Adipocyte (in vitro differentiated cells): ENCODE measurements around the gene COX5A.
"Not testable (repeated sequence)": the region's sequence is repeated elsewhere in the genome, so short reads cannot be mapped to it uniquely, and the experiment has no call there.

ENCODE experiments used
- DNase-seq: peaks from one replicate; pipeline ENCODE4 v3.0.0-alpha.2; 2015; ENCODE audit warnings: low read depth
- H3K27me3 ChIP-seq: replicated peaks from 2 replicates; pipeline ENCODE4 v1.7.0; 2013; ENCODE audit warnings: mild to moderate bottlenecking, low read length, moderate library complexity; ENCODE audit not compliant: control insufficient read depth, insufficient read depth
- H3K36me3 ChIP-seq: 2 replicates; pipeline ENCODE4 v1.7.0; 2013; ENCODE audit warnings: low read length, mild to moderate bottlenecking, moderate library complexity; ENCODE audit not compliant: control insufficient read depth, insufficient read depth, severe bottlenecking
- H3K4me1 ChIP-seq: 2 replicates; pipeline ENCODE4 v1.7.0; 2013; ENCODE audit warnings: mild to moderate bottlenecking, low read length, moderate library complexity; ENCODE audit not compliant: control insufficient read depth, insufficient read depth
- H3K4me3 ChIP-seq: 2 replicates; pipeline ENCODE4 v1.7.0; 2013; ENCODE audit warnings: mild to moderate bottlenecking, low read length, moderate library complexity
- H3K9ac ChIP-seq: 2 replicates; pipeline ENCODE4 v1.7.0; 2013; ENCODE audit warnings: mild to moderate bottlenecking, low read length, moderate library complexity
- H3K9me3 ChIP-seq: 2 replicates; pipeline ENCODE4 v1.7.0; 2013; ENCODE audit warnings: mild to moderate bottlenecking, low read length, moderate library complexity; ENCODE audit not compliant: control insufficient read depth

The COX5A gene

DNA sequence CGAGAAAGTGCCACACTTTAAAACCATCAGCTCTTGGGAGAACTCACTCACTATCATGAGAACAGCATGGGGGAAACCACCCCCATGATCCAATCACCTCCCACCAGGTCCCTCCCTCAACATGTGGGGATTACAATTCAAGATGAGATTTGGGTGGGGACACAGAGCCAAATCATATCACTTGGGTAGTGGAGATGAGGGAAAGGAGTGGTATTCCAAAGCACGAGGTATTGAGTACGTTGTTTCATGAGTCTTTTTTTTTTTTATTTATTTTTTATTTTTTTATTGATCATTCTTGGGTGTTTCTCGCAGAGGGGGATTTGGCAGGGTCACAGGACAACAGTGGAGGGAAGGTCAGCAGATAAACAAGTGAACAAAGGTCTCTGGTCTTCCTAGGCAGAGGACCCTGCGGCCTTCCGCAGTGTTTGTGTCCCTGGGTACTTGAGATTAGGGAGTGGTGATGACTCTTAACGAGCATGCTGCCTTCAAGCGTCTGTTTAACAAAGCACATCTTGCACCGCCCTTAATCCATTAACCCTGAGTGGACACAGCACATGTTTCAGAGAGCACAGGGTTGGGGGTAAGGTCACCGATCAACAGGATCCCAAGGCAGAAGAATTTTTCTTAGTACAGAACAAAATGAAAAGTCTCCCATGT, 50.2 kb downstream of the COX5A start:
- not testable (repeated sequence) for H3K36me3 ChIP-seq, DNase-seq, H3K9ac ChIP-seq, H3K4me3 ChIP-seq, H3K27me3 ChIP-seq, H3K9me3 ChIP-seq
- H3K4me1 ChIP-seq: peaks cover 23% of the 10 kb centered on the region

DNA sequence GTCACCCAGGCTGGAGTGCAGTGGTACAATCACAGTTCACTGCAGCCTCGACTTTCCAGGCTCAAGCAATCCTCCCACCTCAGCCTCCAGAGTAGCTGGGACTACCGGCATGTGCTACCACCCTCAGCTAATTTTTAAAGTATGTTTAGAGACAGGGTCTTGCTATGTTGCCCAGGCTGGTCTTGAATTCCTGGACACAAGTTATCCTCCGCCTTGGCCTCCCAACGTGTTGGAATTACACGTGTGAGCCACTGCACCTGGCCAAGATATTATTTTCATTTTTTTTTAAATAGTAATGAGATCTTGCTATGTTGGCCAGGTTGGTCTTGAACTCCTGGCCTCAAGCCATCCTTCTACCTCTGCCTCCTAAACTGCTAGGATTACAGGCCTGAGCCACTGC, 52.4 kb downstream of the COX5A start:
- no peaks in the 10 kb centered on the region for H3K27me3 ChIP-seq
- H3K9me3 ChIP-seq: no peaks in the 10 kb centered on the region
- H3K9ac ChIP-seq: no peak overlapping the region
- H3K4me3 ChIP-seq: no peak overlapping the region
- no peaks in the 10 kb centered on the region for H3K36me3 ChIP-seq
- DNase-seq: no peak
- H3K4me1 ChIP-seq: peaks cover 16% of the 10 kb centered on the region

DNA sequence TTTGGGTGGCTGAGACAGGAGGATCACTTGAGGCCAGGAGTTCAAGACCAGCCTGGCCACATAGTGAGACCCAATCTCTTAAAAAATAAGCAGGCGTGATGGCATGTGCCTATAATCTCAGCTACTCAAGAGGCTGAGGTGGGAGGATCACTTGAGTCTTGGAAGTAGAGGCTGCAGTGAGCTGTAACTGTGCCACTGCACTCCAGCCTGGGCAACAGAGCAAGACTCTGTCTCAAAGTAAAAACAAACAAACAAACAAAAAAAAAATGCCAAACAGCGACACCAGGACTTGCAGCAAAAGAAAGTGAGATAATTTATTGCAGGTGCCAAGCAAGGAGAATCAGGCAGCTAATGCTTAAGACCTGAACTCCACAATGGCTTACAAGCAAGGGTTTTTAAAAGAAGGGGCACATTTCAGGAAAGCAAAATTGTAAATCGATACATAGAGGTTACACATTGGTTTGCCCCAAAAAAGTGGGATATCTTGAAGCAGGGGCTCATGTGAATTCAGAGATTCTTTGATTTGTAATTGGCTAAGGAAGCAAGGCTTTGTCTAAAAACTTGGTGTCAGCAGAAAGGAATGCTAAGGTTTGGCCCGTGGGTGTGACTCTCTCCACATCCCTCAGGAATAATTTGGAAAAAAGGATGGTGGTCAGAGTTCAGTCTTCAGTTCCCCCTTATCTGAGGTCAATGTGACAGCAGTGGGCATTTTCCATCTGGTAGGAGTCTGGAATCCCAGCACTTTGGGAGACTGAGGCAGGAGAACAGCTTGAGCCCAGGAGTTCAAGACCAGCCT, 53.2 kb downstream of the COX5A start:
- Histone ChIP-seq H3K9ac (no peak overlapping the region), H3K36me3 (no peaks in the 10 kb centered on the region), H3K4me1 (peaks cover 13% of the 10 kb centered on the region), H3K9me3 (no peaks in the 10 kb centered on the region), H3K27me3 (no peaks in the 10 kb centered on the region), H3K4me3 (no peak overlapping the region)
- peak; percentile 22 for DNase-seq

DNA sequence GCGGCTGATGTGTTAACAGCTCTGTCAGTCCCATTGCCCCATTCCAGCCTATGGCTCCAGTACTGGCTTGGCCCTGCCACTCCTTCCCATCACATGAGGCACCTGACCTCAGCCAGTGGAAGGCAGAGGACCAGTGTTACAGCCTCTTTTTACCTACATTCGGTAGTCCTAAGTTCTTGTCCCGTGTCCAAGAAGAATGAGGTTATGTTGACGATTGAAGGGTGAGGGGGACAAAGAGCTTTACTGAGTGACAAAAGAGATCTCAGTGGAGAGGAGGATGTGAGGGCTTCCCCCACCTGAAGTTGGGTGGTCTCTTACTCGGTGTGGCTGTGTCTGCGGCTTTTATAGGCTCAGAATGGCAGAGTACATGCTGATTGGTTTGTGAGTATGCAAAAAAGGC, 55.3 kb downstream of the COX5A start:
- Histone ChIP-seq H3K4me1 (peaks cover 5% of the 10 kb centered on the region), H3K9ac (no peak overlapping the region), H3K27me3 (no peaks in the 10 kb centered on the region), H3K9me3 (no peaks in the 10 kb centered on the region), H3K4me3 (no peak overlapping the region), H3K36me3 (no peaks in the 10 kb centered on the region)
- no peak for DNase-seq

DNA sequence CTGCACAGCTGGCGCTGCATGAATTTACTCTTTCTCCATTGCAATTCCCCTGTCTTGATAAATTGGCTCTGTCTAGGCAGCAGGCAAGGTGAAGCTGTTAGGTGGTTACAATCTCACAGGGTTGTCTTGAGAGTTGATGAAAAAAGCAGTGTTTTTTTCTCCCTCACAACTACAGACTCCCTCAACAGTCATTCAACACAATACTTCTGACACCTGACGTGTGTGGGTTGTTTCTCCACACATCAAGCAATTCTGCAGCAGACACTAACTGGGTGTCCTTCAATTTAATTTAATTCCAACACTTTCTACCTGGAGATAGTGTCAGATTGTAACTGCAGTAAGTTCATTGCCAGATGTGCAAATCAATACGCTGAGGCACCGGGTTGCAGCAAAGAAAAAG, 59.6 kb downstream of the COX5A start:
- H3K4me3 ChIP-seq: no peak overlapping the region
- H3K9ac ChIP-seq: no peak overlapping the region
- H3K36me3 ChIP-seq: no peaks in the 10 kb centered on the region
- no peaks in the 10 kb centered on the region for H3K9me3 ChIP-seq
- DNase-seq: no peak
- no peaks in the 10 kb centered on the region for H3K27me3 ChIP-seq
- H3K4me1 ChIP-seq: peaks cover 4% of the 10 kb centered on the region

DNA sequence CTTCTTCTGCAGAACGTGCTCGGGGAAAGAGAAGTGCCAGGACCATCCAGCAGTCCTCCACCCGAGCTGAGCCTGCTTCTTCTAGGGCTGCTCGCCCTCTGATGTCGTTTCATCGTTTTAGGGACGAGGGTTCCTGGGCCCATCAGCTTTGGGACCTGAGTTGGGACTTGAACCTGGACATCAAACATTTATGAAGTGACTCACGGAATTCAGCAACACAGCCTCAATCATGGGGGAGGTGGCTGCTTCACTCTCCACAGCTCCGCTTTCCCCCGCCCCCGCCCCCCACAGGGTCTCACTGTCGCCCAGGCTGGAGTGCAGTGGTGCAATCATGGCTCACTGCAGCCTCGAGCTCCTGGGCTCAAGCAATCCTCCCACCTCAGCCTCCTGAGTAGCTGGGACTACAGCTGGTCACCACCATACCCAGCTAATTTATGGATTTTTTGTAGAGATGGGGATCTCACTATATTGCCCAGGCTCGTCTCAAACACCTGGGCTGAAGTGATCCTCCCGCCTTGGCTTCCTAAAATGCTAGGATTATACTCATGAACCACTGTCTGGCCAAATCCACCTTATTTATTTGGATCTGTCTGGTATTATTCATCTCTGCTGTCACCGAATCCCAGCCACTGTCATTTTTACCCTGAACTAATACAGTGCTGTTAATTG, 64.0 kb downstream of the COX5A start:
- peaks cover 33% of the 10 kb centered on the region for H3K4me1 ChIP-seq
- H3K27me3 ChIP-seq: no peaks in the 10 kb centered on the region
- H3K9me3 ChIP-seq: no peaks in the 10 kb centered on the region
- DNase-seq: peak; percentile 47
- H3K4me3 ChIP-seq: peak overlapping the region; percentile 97
- peak overlapping the region; percentile 65 for H3K9ac ChIP-seq
- H3K36me3 ChIP-seq: no peaks in the 10 kb centered on the region

- H3K4me1 ChIP-seq: peaks cover 33% of the 10 kb centered on the region
- H3K9me3 ChIP-seq: no peaks in the 10 kb centered on the region
- H3K36me3 ChIP-seq: no peaks in the 10 kb centered on the region
- DNase-seq: peak; percentile 97
- H3K27me3 ChIP-seq: no peaks in the 10 kb centered on the region
- peak within 1 kb of the TSS; percentile 94 for H3K9ac ChIP-seq
- H3K4me3 ChIP-seq: peak within 1 kb of the TSS; percentile 97
These were observed 64.7 kb downstream of the COX5A start, which contains the start of gene SCAMP2 for GRCh38 chr15:74873036-74873755. Gene SCAMP2 (minus strand): TSS chr15:74873365. CDS start chr15:74873255, 110 bp downstream.

DNA sequence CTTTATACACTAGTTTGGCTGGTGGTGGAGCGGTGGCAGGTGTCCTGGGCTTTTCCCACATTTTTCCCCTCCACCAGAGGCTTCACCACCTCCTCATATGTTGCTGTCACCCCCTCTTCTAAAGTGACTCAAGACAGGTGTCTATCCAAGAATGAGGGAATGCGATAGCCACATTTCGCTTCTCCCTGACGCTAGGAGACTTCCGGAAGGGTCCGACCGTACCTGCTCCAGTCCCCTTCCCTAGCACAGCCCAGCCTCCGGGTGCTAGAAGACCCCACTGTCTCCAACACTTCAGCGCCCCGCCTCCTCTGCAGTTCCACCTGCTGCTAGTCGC, 65.2 kb downstream of the COX5A start:
- no peak for DNase-seq
- H3K9me3 ChIP-seq: no peaks in the 10 kb centered on the region
- peak overlapping the region; percentile 94 for H3K9ac ChIP-seq
- H3K27me3 ChIP-seq: no peaks in the 10 kb centered on the region
- H3K4me1 ChIP-seq: peaks cover 33% of the 10 kb centered on the region
- H3K4me3 ChIP-seq: peak overlapping the region; percentile 97
- H3K36me3 ChIP-seq: no peaks in the 10 kb centered on the region

DNA sequence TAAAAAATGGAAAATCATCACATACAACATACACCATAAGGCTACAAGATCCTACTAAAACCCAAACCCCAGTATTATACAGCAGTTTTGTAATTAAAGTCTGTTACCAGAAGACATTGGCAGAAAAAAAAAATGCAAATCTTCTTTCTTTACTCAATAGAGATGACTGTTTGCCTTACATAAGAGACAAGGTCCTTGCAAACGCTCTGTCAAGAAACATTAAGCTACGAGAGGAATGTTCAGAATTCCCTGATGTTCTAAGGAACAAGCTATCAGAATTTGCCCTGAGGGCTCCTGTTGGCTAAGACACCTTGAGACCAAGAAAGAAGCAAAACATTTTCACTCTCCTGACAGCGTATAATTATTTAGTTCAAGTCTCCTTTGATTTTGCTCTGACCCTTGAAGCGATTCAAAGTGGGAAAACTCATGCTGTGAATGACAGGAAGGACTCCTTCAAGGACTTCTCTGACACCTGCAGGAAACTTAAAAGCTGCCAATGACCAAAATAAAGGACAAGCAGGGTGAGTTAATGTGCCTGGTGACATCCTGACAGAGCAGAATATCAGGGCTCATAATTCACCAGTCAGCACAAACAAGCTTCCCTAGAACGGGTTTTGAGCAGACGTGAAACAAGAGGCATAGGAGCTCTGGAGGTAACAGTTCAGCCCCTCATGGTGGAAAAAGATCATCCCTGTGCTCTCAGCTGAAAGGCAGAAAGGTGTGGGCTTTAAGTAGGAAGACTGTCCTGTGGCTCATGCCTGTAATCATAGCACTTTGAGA, 67.2 kb downstream of the COX5A start:
- Histone ChIP-seq H3K9me3 (no peaks in the 10 kb centered on the region), H3K9ac (peak overlapping the region; percentile 48), H3K27me3 (no peaks in the 10 kb centered on the region), H3K36me3 (no peaks in the 10 kb centered on the region), H3K4me3 (peak overlapping the region; percentile 54), H3K4me1 (peaks cover 40% of the 10 kb centered on the region)
- peak; percentile 65 for DNase-seq
